ENCODE results near the gene GNAO1. TPM values are rescaled to one million over a fixed set of nuclear protein-coding genes. Genes with fewer than 3 reads are reported as not detected.

GNAO1 gene
- total RNA-seq, 1 donor from 2014 or later: 0.57 TPM

DNA sequence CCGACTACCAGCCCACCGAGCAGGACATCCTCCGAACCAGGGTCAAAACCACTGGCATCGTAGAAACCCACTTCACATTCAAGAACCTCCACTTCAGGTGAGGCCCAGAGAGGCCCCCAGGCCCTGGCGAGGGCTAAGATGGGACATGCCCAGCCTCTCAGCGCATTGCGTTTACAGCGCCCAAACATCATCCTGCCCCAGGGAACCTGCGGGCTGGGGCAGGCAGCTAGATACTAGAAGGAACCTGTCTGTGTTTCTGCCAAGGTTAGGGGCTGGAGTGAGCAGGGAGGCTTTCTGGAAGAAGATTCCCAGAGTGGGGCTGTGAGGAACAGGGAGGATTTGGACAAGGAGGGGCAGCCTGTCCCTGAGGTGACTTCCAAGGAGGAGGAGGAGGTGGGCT, 143.5 kb downstream of the GNAO1 start:
- Mint-ChIP-seq H3K9me3 (no peaks in the 10 kb centered on the region), H3K4me1 (ENCODE audit: low read depth) (no peaks in the 10 kb centered on the region), H3K27ac (no peak overlapping the region), H3K4me3 (ENCODE audit: low read depth) (no peak overlapping the region), H3K36me3 (ENCODE audit: low read depth) (no peaks in the 10 kb centered on the region), H3K27me3 (ENCODE audit: low read depth) (no peaks in the 10 kb centered on the region)
- intact Hi-C loops (cut with micrococcal nuclease): no loop called here
- DNase-seq (ENCODE audit: low spot score): no peak

DNA sequence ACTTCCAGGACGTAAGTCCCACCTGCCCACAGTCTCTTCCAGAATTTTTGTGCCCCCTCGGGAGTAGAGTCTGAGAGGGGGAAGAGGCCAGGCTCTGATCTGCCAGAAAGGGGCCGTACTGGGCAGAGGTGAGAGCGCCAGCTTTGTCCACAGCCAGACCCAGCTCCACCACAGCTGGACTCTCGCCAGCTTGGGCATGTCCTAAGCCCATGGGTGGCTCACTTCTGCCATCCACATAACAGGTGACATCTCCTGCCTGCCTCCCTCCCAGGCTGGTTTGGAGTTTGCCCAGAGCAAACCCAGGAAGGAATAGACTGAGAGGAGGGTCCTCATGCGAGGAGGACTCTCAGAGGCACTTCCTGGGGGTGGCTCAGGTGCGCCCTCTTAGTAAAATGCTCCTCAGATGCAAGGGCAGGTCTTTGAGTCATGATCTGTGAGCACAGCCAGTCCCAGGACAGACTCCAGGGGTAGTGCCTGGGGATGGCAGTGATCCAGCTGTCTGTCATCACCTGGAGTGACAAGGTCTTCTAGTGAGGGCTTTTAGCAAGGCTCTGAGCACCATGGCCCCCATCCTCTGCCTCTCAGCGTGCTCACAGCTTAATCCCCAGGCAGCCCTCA, 144.9 kb downstream of the GNAO1 start:
- H3K27ac Mint-ChIP-seq: no peak overlapping the region
- no peaks in the 10 kb centered on the region for H3K9me3 Mint-ChIP-seq
- H3K4me1 Mint-ChIP-seq (ENCODE audit: low read depth): no peaks in the 10 kb centered on the region
- H3K4me3 Mint-ChIP-seq (ENCODE audit: low read depth): no peak overlapping the region
- no peak for DNase-seq (ENCODE audit: low spot score)
- no peaks in the 10 kb centered on the region for H3K27me3 Mint-ChIP-seq (ENCODE audit: low read depth)
- no peaks in the 10 kb centered on the region for H3K36me3 Mint-ChIP-seq (ENCODE audit: low read depth)
- intact Hi-C loops (cut with micrococcal nuclease): no loop called here

DNA sequence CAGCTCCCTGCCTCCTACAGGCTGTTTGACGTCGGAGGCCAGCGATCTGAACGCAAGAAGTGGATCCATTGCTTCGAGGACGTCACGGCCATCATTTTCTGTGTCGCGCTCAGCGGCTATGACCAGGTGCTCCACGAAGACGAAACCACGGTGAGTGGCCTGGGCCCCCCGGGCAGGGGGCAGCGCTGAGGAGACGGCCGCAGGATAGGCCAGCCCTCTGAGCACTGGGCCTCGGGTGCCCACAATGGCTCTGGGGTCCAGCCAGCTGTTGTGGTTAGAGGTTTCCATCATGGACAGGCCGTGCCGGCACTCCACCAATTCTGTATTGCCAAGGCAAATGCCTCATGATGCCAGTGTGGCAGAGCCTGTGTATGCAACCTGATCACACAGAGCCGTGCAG, 145.4 kb downstream of the GNAO1 start:
- H3K27ac Mint-ChIP-seq: no peak overlapping the region
- no peaks in the 10 kb centered on the region for H3K27me3 Mint-ChIP-seq (ENCODE audit: low read depth)
- no peaks in the 10 kb centered on the region for H3K36me3 Mint-ChIP-seq (ENCODE audit: low read depth)
- H3K4me1 Mint-ChIP-seq (ENCODE audit: low read depth): no peaks in the 10 kb centered on the region
- DNase-seq (ENCODE audit: low spot score): no peak
- intact Hi-C loops (cut with micrococcal nuclease): no loop called here
- no peak overlapping the region for H3K4me3 Mint-ChIP-seq (ENCODE audit: low read depth)
- H3K9me3 Mint-ChIP-seq: no peaks in the 10 kb centered on the region

DNA sequence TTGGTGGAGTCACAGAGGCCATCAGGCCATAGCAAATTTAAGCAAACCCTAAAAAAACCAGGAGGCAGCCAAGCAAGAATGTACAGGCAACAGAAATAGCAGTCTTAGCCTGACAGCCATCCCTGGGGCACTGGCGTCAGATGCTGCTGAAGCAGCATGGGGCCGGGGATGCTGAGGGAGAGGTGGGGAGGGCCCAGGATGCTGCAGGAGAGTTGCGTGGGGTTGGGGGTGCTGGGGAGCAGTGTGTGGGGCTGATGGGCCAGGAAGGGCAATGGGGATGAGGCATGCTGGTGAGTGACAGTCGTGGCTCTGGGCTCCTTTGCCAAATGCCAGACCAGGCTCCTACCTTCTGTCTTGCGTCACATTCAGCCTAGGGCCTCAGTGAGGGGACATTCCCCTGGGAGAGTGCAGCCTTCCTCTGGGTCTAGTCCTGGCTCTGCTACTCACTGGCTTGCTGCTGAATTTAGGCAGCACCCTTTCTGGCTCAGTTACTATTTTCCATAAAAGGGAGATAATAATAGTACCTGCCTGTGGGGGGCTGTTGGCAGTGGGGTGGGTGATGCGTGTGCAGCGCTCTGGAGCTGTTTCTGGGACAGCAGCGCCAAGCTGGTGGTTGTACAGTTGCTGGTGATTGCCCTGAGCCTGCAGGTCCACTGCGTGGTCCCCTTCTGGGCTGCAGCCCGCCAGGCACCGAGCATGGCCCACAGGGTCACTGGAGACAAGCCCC, 146.0 kb downstream of the GNAO1 start:
- Mint-ChIP-seq H3K4me1 (ENCODE audit: low read depth) (no peaks in the 10 kb centered on the region), H3K36me3 (ENCODE audit: low read depth) (no peaks in the 10 kb centered on the region), H3K4me3 (ENCODE audit: low read depth) (no peak overlapping the region), H3K9me3 (no peaks in the 10 kb centered on the region), H3K27ac (no peak overlapping the region), H3K27me3 (ENCODE audit: low read depth) (no peaks in the 10 kb centered on the region)
- no peak for DNase-seq (ENCODE audit: low spot score)
- intact Hi-C loops (cut with micrococcal nuclease): no loop called here

DNA sequence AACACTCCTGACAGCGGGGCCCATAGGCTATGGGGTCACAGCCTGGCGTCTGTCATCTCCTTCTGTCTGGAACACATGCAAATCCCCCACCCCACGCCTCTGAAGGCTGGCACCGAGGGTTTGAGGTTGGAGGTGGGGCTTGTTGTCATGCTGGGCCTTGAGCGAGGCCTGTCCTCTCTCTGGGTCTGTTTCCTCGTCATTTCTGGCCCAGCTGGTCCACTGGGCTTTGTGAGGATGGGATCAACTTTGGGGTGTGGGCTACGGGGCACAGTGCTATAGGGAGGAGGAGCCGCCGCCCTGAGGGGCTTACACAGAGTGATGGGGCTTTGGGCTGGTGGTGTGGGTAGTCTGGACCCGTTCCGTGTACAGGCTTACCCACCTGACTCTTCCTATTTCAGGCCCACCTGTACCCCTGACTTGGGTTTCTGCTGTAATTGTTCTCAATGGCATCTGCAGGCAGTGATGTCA, 146.6 kb downstream of the GNAO1 start:
- DNase-seq (ENCODE audit: low spot score): no peak
- intact Hi-C loops (cut with micrococcal nuclease): no loop called here
- H3K4me3 Mint-ChIP-seq (ENCODE audit: low read depth): no peak overlapping the region
- no peaks in the 10 kb centered on the region for H3K4me1 Mint-ChIP-seq (ENCODE audit: low read depth)
- no peaks in the 10 kb centered on the region for H3K27me3 Mint-ChIP-seq (ENCODE audit: low read depth)
- no peaks in the 10 kb centered on the region for H3K9me3 Mint-ChIP-seq
- no peaks in the 10 kb centered on the region for H3K36me3 Mint-ChIP-seq (ENCODE audit: low read depth)
- no peak overlapping the region for H3K27ac Mint-ChIP-seq

DNA sequence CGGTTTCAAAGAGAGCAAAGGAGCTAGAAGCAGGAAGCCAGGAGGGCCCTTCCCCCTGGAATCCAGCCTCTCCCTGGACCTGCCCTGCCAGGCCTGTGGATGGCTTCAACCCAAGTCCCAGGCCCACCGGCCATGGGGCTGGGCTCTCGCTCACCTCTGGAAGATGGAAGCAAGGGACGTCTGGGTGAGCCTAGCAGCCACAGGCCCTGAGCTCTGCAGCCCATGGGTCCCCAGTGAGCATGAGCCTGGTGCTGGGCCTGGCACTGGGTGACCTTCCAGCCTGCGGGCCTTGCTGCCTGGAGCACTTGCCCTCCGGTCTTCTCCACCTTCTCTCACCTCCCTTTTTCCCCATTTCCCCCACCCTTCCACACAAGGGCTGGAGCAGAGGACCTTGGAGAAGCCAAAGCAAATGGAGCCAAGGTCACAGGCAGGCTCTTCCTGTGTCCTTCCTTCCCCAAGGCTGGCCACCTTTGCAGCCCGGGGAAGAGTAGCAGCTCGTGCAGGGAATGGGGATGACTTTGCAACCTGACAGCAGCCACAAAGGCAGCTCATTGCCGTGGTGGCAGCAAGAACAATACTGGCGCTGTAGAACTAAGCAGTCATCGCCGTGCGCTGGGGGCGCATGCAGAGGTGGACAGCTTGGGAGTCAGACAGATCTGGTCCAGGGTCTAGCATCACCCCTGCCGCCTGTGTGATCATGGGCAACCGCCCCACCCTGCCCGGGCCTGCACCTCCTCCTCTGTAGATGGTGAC, 147.5 kb downstream of the GNAO1 start:
- no peaks in the 10 kb centered on the region for H3K27me3 Mint-ChIP-seq (ENCODE audit: low read depth)
- no peak for DNase-seq (ENCODE audit: low spot score)
- no peak overlapping the region for H3K27ac Mint-ChIP-seq
- H3K4me1 Mint-ChIP-seq (ENCODE audit: low read depth): no peaks in the 10 kb centered on the region
- no peak overlapping the region for H3K4me3 Mint-ChIP-seq (ENCODE audit: low read depth)
- intact Hi-C loops (cut with micrococcal nuclease): no loop called here
- no peaks in the 10 kb centered on the region for H3K9me3 Mint-ChIP-seq
- no peaks in the 10 kb centered on the region for H3K36me3 Mint-ChIP-seq (ENCODE audit: low read depth)

DNA sequence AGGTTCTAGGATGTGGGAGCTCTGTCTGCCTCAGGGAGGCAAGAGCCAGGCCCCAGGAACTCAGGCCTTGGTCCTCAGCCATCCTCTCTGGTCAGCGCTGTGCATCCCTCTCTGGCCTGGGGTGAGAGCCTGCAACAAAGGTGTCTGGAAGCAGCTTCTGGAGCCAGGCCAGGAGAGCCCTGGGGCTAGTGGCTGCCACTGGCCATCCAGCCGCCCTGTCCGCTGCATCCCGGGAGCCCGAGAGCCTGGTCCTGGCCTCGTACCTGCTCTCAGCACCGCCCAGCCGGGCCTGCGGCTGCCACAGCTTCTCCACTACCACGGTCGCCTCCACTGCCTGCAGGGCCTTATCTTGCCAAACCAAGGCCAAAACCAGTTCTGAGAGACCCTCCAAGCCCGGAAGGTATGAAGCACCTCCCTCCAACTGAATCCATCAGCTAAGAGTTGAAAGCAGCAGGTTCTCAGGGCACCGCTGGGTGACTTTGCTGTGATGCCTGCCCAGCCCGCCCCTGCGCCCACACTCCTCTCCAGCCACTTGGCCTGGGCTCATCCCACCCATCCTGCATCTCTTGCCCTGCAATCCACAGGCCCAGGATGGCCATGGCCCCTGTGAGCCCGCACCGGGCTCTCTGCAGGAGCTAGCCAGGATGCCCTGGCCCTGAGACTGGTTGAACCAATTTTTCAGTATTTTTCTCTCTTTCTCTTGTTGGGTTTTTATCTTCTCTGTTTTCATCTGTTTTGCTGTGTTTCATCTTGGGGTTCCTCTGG, 148.3 kb downstream of the GNAO1 start:
- H3K27ac Mint-ChIP-seq: no peak overlapping the region
- no peaks in the 10 kb centered on the region for H3K27me3 Mint-ChIP-seq (ENCODE audit: low read depth)
- intact Hi-C loops (cut with micrococcal nuclease): no loop called here
- H3K9me3 Mint-ChIP-seq: no peaks in the 10 kb centered on the region
- no peak overlapping the region for H3K4me3 Mint-ChIP-seq (ENCODE audit: low read depth)
- DNase-seq (ENCODE audit: low spot score): no peak
- no peaks in the 10 kb centered on the region for H3K36me3 Mint-ChIP-seq (ENCODE audit: low read depth)
- no peaks in the 10 kb centered on the region for H3K4me1 Mint-ChIP-seq (ENCODE audit: low read depth)

DNA sequence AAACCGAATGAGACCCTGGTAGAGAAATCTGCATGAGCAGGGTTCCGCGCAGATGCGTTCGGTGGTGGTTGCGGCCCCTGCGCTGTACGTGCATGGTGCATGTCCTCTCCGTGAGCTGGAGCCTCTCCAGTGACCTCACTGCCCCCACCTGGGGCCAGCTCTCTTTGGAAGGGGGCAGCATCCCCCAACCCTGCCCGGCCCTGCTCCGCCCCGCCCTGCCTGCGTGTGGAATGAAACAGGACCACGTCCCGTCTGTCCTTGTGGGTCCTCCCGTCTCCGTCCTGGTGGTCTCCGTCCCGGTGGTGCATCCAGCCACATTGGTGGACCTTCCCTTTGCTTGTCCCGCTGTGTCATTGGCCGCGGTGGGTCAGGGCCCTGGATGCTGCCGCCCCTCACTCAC, 149.1 kb downstream of the GNAO1 start:
- Mint-ChIP-seq H3K9me3 (no peaks in the 10 kb centered on the region), H3K4me1 (ENCODE audit: low read depth) (no peaks in the 10 kb centered on the region), H3K27me3 (ENCODE audit: low read depth) (no peaks in the 10 kb centered on the region), H3K36me3 (ENCODE audit: low read depth) (no peaks in the 10 kb centered on the region), H3K27ac (no peak overlapping the region), H3K4me3 (ENCODE audit: low read depth) (no peak overlapping the region)
- intact Hi-C loops (cut with micrococcal nuclease): no loop called here
- DNase-seq (ENCODE audit: low spot score): no peak

DNA sequence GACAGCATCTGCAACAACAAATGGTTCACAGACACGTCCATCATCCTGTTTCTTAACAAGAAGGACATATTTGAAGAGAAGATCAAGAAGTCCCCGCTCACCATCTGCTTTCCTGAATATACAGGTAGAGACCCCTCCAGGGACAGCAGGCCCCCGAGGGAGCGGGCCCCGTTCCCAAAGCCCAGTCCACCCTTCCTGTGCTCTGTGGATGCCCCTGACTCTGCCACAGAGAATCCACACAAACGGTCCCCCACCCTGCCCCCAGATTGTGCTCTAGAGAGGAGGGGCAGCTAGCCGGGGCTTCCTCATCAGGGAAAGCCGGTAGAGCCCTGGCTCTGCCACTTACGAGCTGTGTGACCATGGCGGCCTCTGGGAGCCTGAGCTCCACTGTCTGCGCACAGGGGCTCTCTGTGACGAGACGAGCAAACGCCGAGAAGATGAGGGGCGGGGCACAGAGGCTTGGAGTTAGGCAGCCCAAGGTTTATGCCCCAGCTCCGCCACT, 149.6 kb downstream of the GNAO1 start:
- intact Hi-C loops (cut with micrococcal nuclease): no loop called here
- no peak overlapping the region for H3K4me3 Mint-ChIP-seq (ENCODE audit: low read depth)
- no peak for DNase-seq (ENCODE audit: low spot score)
- H3K4me1 Mint-ChIP-seq (ENCODE audit: low read depth): no peaks in the 10 kb centered on the region
- H3K27me3 Mint-ChIP-seq (ENCODE audit: low read depth): no peaks in the 10 kb centered on the region
- H3K36me3 Mint-ChIP-seq (ENCODE audit: low read depth): no peaks in the 10 kb centered on the region
- H3K27ac Mint-ChIP-seq: no peak overlapping the region
- H3K9me3 Mint-ChIP-seq: no peaks in the 10 kb centered on the region

DNA sequence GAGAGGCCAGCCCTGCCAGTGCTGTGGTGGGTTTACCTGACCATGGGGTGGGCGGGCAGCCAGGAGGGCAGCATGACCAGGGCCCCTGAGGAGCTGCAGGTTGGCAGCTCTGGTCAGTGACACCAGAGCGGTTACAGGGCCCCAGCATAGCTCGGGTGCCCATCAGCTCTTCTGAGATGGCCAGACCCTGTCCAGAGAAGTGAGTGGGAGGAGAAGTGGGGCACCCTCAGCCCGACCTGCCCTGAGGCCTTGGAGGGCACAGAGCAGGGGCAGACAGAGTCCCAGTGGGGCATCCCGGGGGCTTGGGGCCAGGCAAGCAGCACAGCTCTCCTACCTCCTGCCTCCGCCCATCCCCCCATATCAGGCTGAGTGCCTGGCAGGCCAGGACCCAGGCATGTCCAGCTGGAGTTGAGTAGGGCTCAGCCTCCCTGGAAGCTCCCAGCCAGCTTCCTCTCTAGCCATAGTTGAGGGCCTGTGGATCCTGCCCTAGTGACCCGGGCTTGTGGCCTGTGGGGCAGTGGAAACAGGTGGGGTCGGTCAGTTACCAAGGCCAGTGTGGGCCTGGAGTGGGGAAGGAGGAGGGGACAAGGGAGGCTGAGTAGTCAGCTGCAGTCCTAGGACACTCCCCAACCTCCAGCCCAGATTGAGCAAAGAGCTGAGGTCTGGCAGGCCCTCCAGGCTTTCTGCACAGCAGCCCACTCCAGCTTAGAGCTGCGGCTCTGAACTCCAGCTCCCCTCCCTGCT, 150.5 kb downstream of the GNAO1 start:
- no peak for DNase-seq (ENCODE audit: low spot score)
- no peaks in the 10 kb centered on the region for H3K27me3 Mint-ChIP-seq (ENCODE audit: low read depth)
- intact Hi-C loops (cut with micrococcal nuclease): no loop called here
- H3K27ac Mint-ChIP-seq: no peak overlapping the region
- H3K9me3 Mint-ChIP-seq: no peaks in the 10 kb centered on the region
- no peak overlapping the region for H3K4me3 Mint-ChIP-seq (ENCODE audit: low read depth)
- no peaks in the 10 kb centered on the region for H3K4me1 Mint-ChIP-seq (ENCODE audit: low read depth)
- no peaks in the 10 kb centered on the region for H3K36me3 Mint-ChIP-seq (ENCODE audit: low read depth)

DNA sequence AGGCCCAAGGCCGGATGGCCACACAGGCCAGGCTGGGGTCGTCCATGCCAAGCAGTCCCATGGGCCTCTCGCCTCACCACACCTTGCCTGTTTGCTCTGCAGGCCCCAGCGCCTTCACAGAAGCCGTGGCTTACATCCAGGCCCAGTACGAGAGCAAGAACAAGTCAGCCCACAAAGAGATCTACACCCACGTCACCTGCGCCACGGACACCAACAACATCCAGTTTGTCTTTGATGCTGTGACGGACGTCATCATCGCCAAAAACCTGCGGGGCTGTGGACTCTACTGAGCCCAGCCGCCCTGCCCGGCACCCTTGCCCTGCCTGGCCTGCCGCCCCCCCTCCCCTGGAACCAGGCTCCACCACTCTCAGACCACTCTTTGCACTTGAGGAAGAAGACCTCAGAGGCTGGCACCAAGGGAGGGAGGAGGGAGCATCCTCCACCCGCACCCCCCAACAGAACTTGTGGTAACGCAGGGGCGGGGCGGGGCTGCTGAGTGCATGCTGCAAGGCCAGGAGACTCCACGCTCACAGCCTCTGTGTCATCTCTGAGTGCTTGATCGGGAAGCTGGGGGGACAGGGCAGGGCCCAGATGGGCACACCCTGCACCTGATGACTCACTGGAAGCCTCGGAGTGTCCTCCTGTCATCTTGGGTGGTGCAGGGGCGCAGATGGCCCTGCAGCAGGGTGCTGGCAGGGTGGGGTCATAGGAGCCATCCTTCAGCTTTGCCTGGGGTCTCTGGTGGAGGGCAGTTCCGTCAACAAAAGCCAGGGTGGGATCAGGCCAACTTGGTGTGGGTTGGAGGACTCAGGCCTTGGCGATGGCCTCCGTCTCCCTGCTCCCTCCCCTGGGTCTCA, 152.6 kb downstream of the GNAO1 start:
- intact Hi-C loops (cut with micrococcal nuclease): no loop called here
- no peak for DNase-seq (ENCODE audit: low spot score)
- H3K27me3 Mint-ChIP-seq (ENCODE audit: low read depth): no peaks in the 10 kb centered on the region
- H3K9me3 Mint-ChIP-seq: no peaks in the 10 kb centered on the region
- H3K27ac Mint-ChIP-seq: no peak overlapping the region
- H3K4me3 Mint-ChIP-seq (ENCODE audit: low read depth): no peak overlapping the region
- no peaks in the 10 kb centered on the region for H3K4me1 Mint-ChIP-seq (ENCODE audit: low read depth)
- H3K36me3 Mint-ChIP-seq (ENCODE audit: low read depth): no peaks in the 10 kb centered on the region
